Neural cell (in vitro differentiated cells): Measurements from ENCODE around the gene STIL. TPM values are rescaled to one million over a fixed set of nuclear protein-coding genes. Genes with fewer than 3 reads are reported as not detected.

ENCODE experiments used
- H2AFZ ChIP-seq: fragments of 200-600, 300-800 bp; sonication (generic), shearing (Covaris generic); 2 replicates; pipeline ENCODE4 v1.6.0; 2014; ENCODE audit warnings: low read depth, mild to moderate bottlenecking, antibody characterized with exemption, low read length, moderate library complexity
- H3F3A ChIP-seq: fragments of 200-600 bp; shearing (Covaris generic); 2 replicates; pipeline ENCODE4 v1.6.1; 2016; ENCODE audit warnings: mild to moderate bottlenecking, moderate library complexity, mixed read lengths, antibody characterized with exemption, low read length; ENCODE audit not compliant: insufficient read depth, poor library complexity, severe bottlenecking
- H3K27ac ChIP-seq: fragments of 200-600, 300-800 bp; sonication (generic), shearing (Covaris generic); 2 replicates; pipeline ENCODE4 v1.5.1; 2014; ENCODE audit warnings: mild to moderate bottlenecking, low read length, moderate library complexity
- H3K27me3 ChIP-seq: fragments of 300-800, 200-600 bp; sonication (generic), shearing (Covaris generic); 2 replicates; pipeline ENCODE4 v1.6.0; 2014; ENCODE audit warnings: mild to moderate bottlenecking, low read depth, low read length, moderate library complexity; ENCODE audit not compliant: insufficient read depth
- H3K36me3 ChIP-seq: fragments of 300-800, 200-600 bp; sonication (generic), shearing (Covaris generic); 2 replicates; pipeline ENCODE4 v1.5.1; 2014; ENCODE audit warnings: mild to moderate bottlenecking, antibody characterized with exemption, low read length, moderate library complexity; ENCODE audit not compliant: insufficient read depth
- H3K4me2 ChIP-seq: fragments of 300-800, 200-600 bp; sonication (generic), shearing (Covaris generic); 2 replicates; pipeline ENCODE4 v1.6.0; 2014; ENCODE audit warnings: mild to moderate bottlenecking, low read length
- H3K4me3 ChIP-seq: fragments of 300-800, 200-600 bp; sonication (generic), shearing (Covaris generic); 2 replicates; pipeline ENCODE4 v1.5.1; 2014; ENCODE audit warnings: mild to moderate bottlenecking, low read length, moderate library complexity
- H3K79me2 ChIP-seq: fragments of 200-600 bp; shearing (Covaris generic); replicated peaks from 2 replicates; pipeline ENCODE4 v1.6.0; 2014; ENCODE audit warnings: mild to moderate bottlenecking, low read length, moderate library complexity; ENCODE audit not compliant: insufficient read depth
- H3K9ac ChIP-seq: fragments of 300-800, 200-600 bp; sonication (generic), shearing (Covaris generic); 2 replicates; pipeline ENCODE4 v1.6.1; 2016; ENCODE audit warnings: mild to moderate bottlenecking, low read length, mixed read lengths
- H3K9me2 ChIP-seq: fragments of 200-600 bp; shearing (Covaris generic); 2 replicates; pipeline ENCODE4 v1.6.1; 2016; ENCODE audit warnings: mild to moderate bottlenecking, low read length, mixed read lengths; ENCODE audit not compliant: insufficient read depth
- H3K9me3 ChIP-seq: fragments of 200-600, 300-800 bp; sonication (generic), shearing (Covaris generic); 2 replicates; pipeline ENCODE4 v1.6.1; 2016; ENCODE audit warnings: mild to moderate bottlenecking, mixed run types, low read length, moderate library complexity, mixed read lengths
- H4K20me1 ChIP-seq: fragments of 200-600 bp; shearing (Covaris generic); 2 replicates; pipeline ENCODE4 v1.6.1; 2016; ENCODE audit warnings: mild to moderate bottlenecking, mixed run types; ENCODE audit not compliant: insufficient read depth
- CTCF ChIP-seq: fragments of 450-650 bp; IDR thresholded peaks from 2 replicates; pipeline ENCODE4 v1.5.1; 2014; ENCODE audit warnings: antibody characterized with exemption, mild to moderate bottlenecking, moderate library complexity; ENCODE audit not compliant: poor library complexity, severe bottlenecking
- EP300 ChIP-seq: fragments of 450-650 bp; conservative IDR thresholded peaks from 2 replicates; pipeline ENCODE4 v1.6.1; 2014; ENCODE audit warnings: antibody characterized with exemption, mild to moderate bottlenecking, moderate library complexity; ENCODE audit not compliant: poor library complexity, severe bottlenecking
- EZH2 ChIP-seq: fragments of 200-600, 300-800 bp; shearing (Covaris generic), sonication (generic); IDR thresholded peaks from 2 replicates; pipeline ENCODE4 v1.6.1; 2014; ENCODE audit warnings: antibody characterized with exemption, low read length, borderline replicate concordance, mild to moderate bottlenecking; ENCODE audit not compliant: insufficient read depth, poor library complexity, severe bottlenecking
- MXI1 ChIP-seq: fragments of 450-650 bp; conservative IDR thresholded peaks from 2 replicates; pipeline ENCODE4 v1.6.1; 2014; ENCODE audit warnings: antibody characterized with exemption, mild to moderate bottlenecking; ENCODE audit not compliant: poor library complexity, severe bottlenecking
- POLR2AphosphoS5 ChIP-seq: IDR thresholded peaks from 2 replicates; pipeline ENCODE4 v1.6.1; 2012
- RAD21 ChIP-seq: fragments of 450-650 bp; conservative IDR thresholded peaks from 2 replicates; pipeline ENCODE4 v1.6.1; 2014; ENCODE audit warnings: antibody characterized with exemption, mild to moderate bottlenecking, moderate library complexity
- REST ChIP-seq: IDR thresholded peaks from 2 replicates; pipeline ENCODE4 v1.6.1; 2012; ENCODE audit warnings: borderline replicate concordance
- SMC3 ChIP-seq: fragments of 450-650 bp; conservative IDR thresholded peaks from 2 replicates; pipeline ENCODE4 v1.6.1; 2014; ENCODE audit warnings: antibody characterized with exemption, mild to moderate bottlenecking, moderate library complexity; ENCODE audit not compliant: poor library complexity
- TAF1 ChIP-seq: IDR thresholded peaks from 2 replicates; pipeline ENCODE4 v1.6.1; 2012; ENCODE audit warnings: low read depth
- polyA plus RNA-seq: library from polyadenylated mRNA; depleted of rRNA; stranded (reverse); fragments of >200 nt; gene quantifications from 2 replicates; pipeline ENCODE4 v1.2.3, GENCODE V29; 2014

Gene STIL
- polyA plus RNA-seq, 1 donor from 2014 or later = 0.53 TPM

GRCh38 chr1:47227341-47228232 lies 86.4 kb downstream of the STIL start:
- Histone ChIP-seq H3K9me3 (no peaks in the 10 kb centered on the region), H3F3A (no peaks in the 10 kb centered on the region), H4K20me1 (no peaks in the 10 kb centered on the region), H3K9ac (no peak overlapping the region), H3K27me3 (peaks cover 97% of the 10 kb centered on the region), H3K27ac (no peak overlapping the region), H2AFZ (no peak overlapping the region), H3K4me2 (no peak overlapping the region), H3K4me3 (no peak overlapping the region), H3K36me3 (no peaks in the 10 kb centered on the region), H3K9me2 (no peaks in the 10 kb centered on the region), H3K79me2 (no peaks in the 10 kb centered on the region)
- no peak for TF ChIP-seq SMC3
- TF ChIP-seq REST = no peak
- TF ChIP-seq MXI1 = no peak
- no peak for TF ChIP-seq CTCF
- TF ChIP-seq EP300 = no peak
- no peak for TF ChIP-seq RAD21
- no peak for TF ChIP-seq TAF1
- TF ChIP-seq EZH2 = no peak
- no peak for TF ChIP-seq POLR2AphosphoS5

- Histone ChIP-seq H3K4me3 (no peak overlapping the region), H3K4me2 (no peak overlapping the region)
These were observed 87.1 kb downstream of the STIL start for GRCh38 chr1:47226839-47227215.

More at GRCh38 chr1:47226839-47227215, 87.1 kb downstream of the STIL start:
- no peaks in the 10 kb centered on the region for H3F3A ChIP-seq
- no peaks in the 10 kb centered on the region for H4K20me1 ChIP-seq
- no peak overlapping the region for H3K27ac ChIP-seq
- H3K27me3 ChIP-seq = peaks cover 97% of the 10 kb centered on the region
- no peak overlapping the region for H2AFZ ChIP-seq
- TF ChIP-seq MXI1 (no peak), RAD21 (no peak), REST (no peak), TAF1 (no peak), CTCF (no peak), POLR2AphosphoS5 (no peak), EZH2 (no peak), EP300 (no peak), SMC3 (no peak)
- H3K9me2 ChIP-seq = no peaks in the 10 kb centered on the region
- H3K36me3 ChIP-seq = no peaks in the 10 kb centered on the region
- no peaks in the 10 kb centered on the region for H3K9me3 ChIP-seq
- H3K9ac ChIP-seq = no peak overlapping the region
- H3K79me2 ChIP-seq = no peaks in the 10 kb centered on the region
